Suprapubic skin (tissue), 4 donors: ENCODE measurements around the gene NLRC5. TPM values are rescaled to one million over a fixed set of nuclear protein-coding genes. Genes with fewer than 3 reads are reported as not detected.
"Not testable (repeated sequence)": the region's sequence is repeated elsewhere in the genome, so short reads cannot be mapped to it uniquely, and the experiment has no call there.

ENCODE experiments used
- DNase-seq, 2 donors: peaks; one replicate each; pipeline ENCODE4 v3.0.0-alpha.2; 2019; ENCODE audit warnings: low spot score in 2 of 2
- H3K27ac ChIP-seq: fragments of 200-600 bp; sonication (generic); one replicate; pipeline ENCODE4 v1.5.1; 2019
- H3K27me3 ChIP-seq: fragments of 200-600 bp; sonication (generic); one replicate; pipeline ENCODE4 v1.5.1; 2019
- H3K36me3 ChIP-seq: fragments of 200-600 bp; sonication (generic); one replicate; pipeline ENCODE4 v1.5.1; 2019
- H3K4me1 ChIP-seq: fragments of 200-600 bp; sonication (generic); one replicate; pipeline ENCODE4 v1.5.1; 2019
- H3K4me3 ChIP-seq: fragments of 200-600 bp; sonication (generic); one replicate; pipeline ENCODE4 v1.5.1; 2019; ENCODE audit warnings: mild to moderate bottlenecking
- H3K9me3 ChIP-seq: fragments of 200-600 bp; sonication (generic); one replicate; pipeline ENCODE4 v1.5.1; 2019
- EP300 ChIP-seq: sonication (generic); formaldehyde crosslinking; IDR thresholded peaks from one replicate; pipeline ENCODE4 v1.6.1; 2017; ENCODE audit warnings: antibody characterized with exemption
- POLR2A ChIP-seq, 2 donors: fragments of 450-650 bp; IDR thresholded peaks; one replicate each; pipeline ENCODE4 v1.6.1; 2017; ENCODE audit warnings: antibody characterized with exemption in 2 of 2, mild to moderate bottlenecking in 2 of 2, moderate library complexity in 2 of 2
- POLR2AphosphoS5 ChIP-seq, 3 donors: sonication (generic); formaldehyde crosslinking; IDR thresholded peaks; one replicate each; pipeline ENCODE4 v1.6.1; 2017; ENCODE audit warnings: antibody characterized with exemption in 3 of 3
- WGBS: methylation state at CpG from one replicate; pipeline ENCODE4 v1.1.5; 2018; 5-methylcytosine and 5-hydroxymethylcytosine counted together
- total RNA-seq, 4 donors: library from RNA; depleted of rRNA; stranded (reverse); fragments of >200 nt; gene quantifications; one replicate each; pipeline ENCODE4 v1.1.0, GENCODE V29; 2016
- TF ChIP-seq, protein P1 (sequence below), 2 donors: fragments of 200-600 bp in 1 of 2; fragments of 450-650 bp in 1 of 2; sonication (generic) in 1 of 2; IDR thresholded peaks; one replicate each; pipeline ENCODE4 v1.5.1; 2016 to 2019; ENCODE audit warnings: antibody characterized with exemption in 2 of 2, mild to moderate bottlenecking in 1 of 2, moderate library complexity in 1 of 2

NLRC5 gene
- total RNA-seq, 4 donors from 2014 or later = 36.9 to 133 (median 54.4) TPM

- WGBS = 100% methylated on average over 3 of the region's 3 CpGs
- H3K27ac ChIP-seq = no peak overlapping the region
- H3K4me3 ChIP-seq = no peak overlapping the region
- H3K36me3 ChIP-seq = peaks cover 15% of the 10 kb centered on the region
- DNase-seq = no peak
- H3K9me3 ChIP-seq = no peaks in the 10 kb centered on the region
- H3K4me1 ChIP-seq = no peaks in the 10 kb centered on the region
- no peaks in the 10 kb centered on the region for H3K27me3 ChIP-seq
- TF ChIP-seq POLR2AphosphoS5 (IDR thresholded peaks at IDR 0.05) = no peak
- no peak for TF ChIP-seq EP300
- TF ChIP-seq POLR2A (IDR thresholded peaks at IDR 0.05) = no peak
- TF ChIP-seq, protein P1, sequence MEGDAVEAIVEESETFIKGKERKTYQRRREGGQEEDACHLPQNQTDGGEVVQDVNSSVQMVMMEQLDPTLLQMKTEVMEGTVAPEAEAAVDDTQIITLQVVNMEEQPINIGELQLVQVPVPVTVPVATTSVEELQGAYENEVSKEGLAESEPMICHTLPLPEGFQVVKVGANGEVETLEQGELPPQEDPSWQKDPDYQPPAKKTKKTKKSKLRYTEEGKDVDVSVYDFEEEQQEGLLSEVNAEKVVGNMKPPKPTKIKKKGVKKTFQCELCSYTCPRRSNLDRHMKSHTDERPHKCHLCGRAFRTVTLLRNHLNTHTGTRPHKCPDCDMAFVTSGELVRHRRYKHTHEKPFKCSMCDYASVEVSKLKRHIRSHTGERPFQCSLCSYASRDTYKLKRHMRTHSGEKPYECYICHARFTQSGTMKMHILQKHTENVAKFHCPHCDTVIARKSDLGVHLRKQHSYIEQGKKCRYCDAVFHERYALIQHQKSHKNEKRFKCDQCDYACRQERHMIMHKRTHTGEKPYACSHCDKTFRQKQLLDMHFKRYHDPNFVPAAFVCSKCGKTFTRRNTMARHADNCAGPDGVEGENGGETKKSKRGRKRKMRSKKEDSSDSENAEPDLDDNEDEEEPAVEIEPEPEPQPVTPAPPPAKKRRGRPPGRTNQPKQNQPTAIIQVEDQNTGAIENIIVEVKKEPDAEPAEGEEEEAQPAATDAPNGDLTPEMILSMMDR (IDR thresholded peaks at IDR 0.05) = no peak
Observed at GRCh38 chr16:57067347-57067746, 78.0 kb downstream of the NLRC5 start.

- DNase-seq = no peak
- Histone ChIP-seq H3K9me3 (no peaks in the 10 kb centered on the region), H3K4me3 (no peak overlapping the region), H3K27ac (no peak overlapping the region), H3K27me3 (no peaks in the 10 kb centered on the region), H3K36me3 (peaks cover 22% of the 10 kb centered on the region), H3K4me1 (no peaks in the 10 kb centered on the region)
- TF ChIP-seq, protein P1 (IDR thresholded peaks at IDR 0.05) = no peak
- TF ChIP-seq POLR2A (IDR thresholded peaks at IDR 0.05) (no peak), EP300 (no peak)
- WGBS = 88% methylated on average over 7 of the region's 7 CpGs
Observed at GRCh38 chr16:57069053-57069452, 79.7 kb downstream of the NLRC5 start.

DNA sequence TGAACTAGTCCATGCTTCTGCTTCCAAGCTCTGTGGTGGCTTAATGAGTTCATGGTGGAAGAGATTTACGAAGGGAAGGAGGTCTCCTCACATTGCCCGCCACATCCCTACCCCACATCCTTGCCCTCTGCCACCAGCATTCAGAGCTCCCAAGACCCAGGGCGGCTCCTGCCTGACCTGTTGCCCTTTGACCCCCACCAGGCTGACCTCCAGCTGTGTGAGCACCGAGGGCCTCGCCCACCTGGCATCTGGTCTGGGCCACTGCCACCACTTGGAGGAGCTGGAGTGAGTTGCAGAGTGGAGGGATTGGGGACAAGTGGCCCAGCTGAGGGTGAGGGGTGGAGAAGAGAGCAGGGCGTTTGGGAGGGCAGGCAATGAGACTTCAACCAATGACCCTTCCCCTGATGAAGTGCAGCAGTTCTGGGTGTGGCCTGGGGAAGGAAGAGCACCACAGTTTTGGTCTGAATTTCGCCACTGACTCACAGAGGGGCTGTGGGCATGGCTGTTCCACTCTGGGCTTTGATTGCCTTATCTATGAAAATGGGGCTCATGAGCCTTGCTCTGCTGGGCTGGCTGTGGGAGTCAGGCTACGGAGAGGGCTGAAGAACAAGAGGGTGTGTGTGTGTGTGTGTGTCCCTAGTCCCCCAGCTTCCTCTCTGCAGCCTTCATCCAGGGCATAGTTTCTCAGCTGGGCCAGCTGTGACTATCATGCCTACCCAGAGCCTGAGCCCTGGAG is 80.4 kb downstream of the NLRC5 start:
- H3K27me3 ChIP-seq = no peaks in the 10 kb centered on the region
- H3K9me3 ChIP-seq = no peaks in the 10 kb centered on the region
- peaks cover 25% of the 10 kb centered on the region for H3K36me3 ChIP-seq
- DNase-seq = no peak
- TF ChIP-seq POLR2A (IDR thresholded peaks at IDR 0.05) (no peak), EP300 (no peak), POLR2AphosphoS5 (IDR thresholded peaks at IDR 0.05) (no peak)
- TF ChIP-seq, protein P1 (IDR thresholded peaks at IDR 0.05) = no peak
- H3K27ac ChIP-seq = no peak overlapping the region
- no peak overlapping the region for H3K4me3 ChIP-seq
- WGBS = 83% methylated on average over 6 of the region's 8 CpGs
- H3K4me1 ChIP-seq = no peaks in the 10 kb centered on the region

DNA sequence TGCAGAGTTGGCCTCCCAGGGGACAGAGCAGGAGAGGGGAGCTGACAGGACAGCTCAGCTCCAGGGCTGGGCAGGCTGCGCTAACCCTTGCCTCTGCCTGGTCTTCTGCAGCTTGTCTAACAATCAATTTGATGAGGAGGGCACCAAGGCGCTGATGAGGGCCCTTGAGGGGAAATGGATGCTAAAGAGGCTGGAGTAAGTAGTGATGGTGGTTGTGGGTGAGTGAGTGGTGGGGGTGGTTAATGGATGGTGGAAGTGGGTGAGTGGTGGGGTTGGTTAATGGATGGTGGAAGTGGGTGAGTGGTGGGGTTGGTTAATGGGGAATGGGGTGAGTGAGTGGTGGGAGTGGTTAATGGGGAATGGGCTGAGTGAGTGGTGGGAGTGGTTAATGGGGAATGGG is 81.1 kb downstream of the NLRC5 start:
- H3K36me3 ChIP-seq = peaks cover 25% of the 10 kb centered on the region
- no peaks in the 10 kb centered on the region for H3K9me3 ChIP-seq
- DNase-seq = no peak
- H3K4me1 ChIP-seq = no peaks in the 10 kb centered on the region
- H3K27me3 ChIP-seq = no peaks in the 10 kb centered on the region
- 91% methylated on average over 2 of the region's 2 CpGs for WGBS
- H3K27ac ChIP-seq = no peak overlapping the region
- TF ChIP-seq POLR2A (IDR thresholded peaks at IDR 0.05) (no peak), EP300 (no peak), POLR2AphosphoS5 (IDR thresholded peaks at IDR 0.05) (no peak)
- TF ChIP-seq, protein P1 (IDR thresholded peaks at IDR 0.05) = no peak
- H3K4me3 ChIP-seq = no peak overlapping the region

DNA sequence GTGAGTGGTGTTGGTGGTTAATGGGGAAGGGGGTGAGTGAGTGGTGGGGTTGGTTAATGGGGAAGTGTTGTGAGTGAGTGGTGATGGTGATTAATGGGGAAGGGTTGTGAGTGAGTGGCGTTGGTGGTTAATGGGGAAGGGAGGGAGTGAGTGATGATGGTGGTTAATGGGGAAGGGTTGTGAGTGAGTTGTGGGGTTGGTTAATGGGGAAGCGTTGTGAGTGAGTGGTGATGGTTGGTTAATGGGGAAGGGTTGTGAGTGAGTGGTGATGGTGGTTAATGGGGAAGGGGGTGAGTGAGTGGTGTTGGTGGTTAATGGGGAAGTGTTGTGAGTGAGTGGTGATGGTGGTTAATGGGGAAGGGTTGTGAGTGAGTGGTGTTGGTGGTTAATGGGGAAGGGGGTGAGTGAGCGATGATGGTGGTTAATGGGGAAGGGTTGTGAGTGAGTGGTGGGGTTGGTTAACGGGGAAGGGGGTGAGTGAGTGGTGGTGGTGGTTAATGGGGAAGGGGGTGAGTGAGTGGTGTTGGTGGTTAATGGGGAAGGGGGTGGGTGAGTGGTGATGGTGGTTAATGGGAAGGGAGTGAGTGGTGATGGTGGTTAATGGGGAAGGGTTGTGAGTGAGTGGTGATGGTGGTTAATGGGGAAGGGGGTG is 81.8 kb downstream of the NLRC5 start:
- not testable (repeated sequence) for H3K27ac ChIP-seq, H3K27me3 ChIP-seq, H3K4me1 ChIP-seq, H3K9me3 ChIP-seq, DNase-seq, H3K4me3 ChIP-seq
- WGBS = 76% methylated on average over 4 of the region's 4 CpGs
- H3K36me3 ChIP-seq = peaks cover 27% of the 10 kb centered on the region
